Right ventricle myocardium superior (tissue), 1 donor: ENCODE data around the gene SEMA4B. TPM values are rescaled to one million over a fixed set of nuclear protein-coding genes. Genes with fewer than 3 reads are reported as not detected.
"Not testable (repeated sequence)": the region's sequence is repeated elsewhere in the genome, so short reads cannot be mapped to it uniquely, and the experiment has no call there.

Experiments
- ATAC-seq: fragments of 200-7000 bp; cut with Tn5 transposase; one replicate; pipeline ENCODE4 v1.9.1; 2020; ENCODE audit warnings: mild to moderate bottlenecking; ENCODE audit not compliant: poor library complexity
- DNase-seq: peaks from one replicate; pipeline ENCODE4 v3.0.0-alpha.2; 2020
- intact Hi-C: fragments of 100-400 bp; cut with DNase I; formaldehyde crosslinking; loops from one replicate; pipeline ENCODE4 v1.11.2; 2022
- long read RNA-seq: library from polyadenylated mRNA; unstranded; transcript quantifications from one replicate; pipeline ENCODE4 v2.0.0, GENCODE V29; 2021
- total RNA-seq: library from RNA; stranded (reverse); fragmentation: NEBNext Ultra II Directional; extraction: Animal tissue kit (Norgen Biotek cat#: 25700); gene quantifications from one replicate; pipeline ENCODE4 v1.2.1, GENCODE V29; 2021
- donor health status: DM: no; HTN: yes; CAD: no; lungs with severe emphysema.

The SEMA4B gene
- 24.6 TPM for total RNA-seq
- long read RNA-seq, transcript SEMA4B-201 (15 exons, 3,781 nt) = major isoform, 12 of 64 reads
- long read RNA-seq, partial matches to known transcripts = 34 of 64 reads
- long read RNA-seq, other reads (novel, unspliced or antisense) = 13 of 64 reads

DNA sequence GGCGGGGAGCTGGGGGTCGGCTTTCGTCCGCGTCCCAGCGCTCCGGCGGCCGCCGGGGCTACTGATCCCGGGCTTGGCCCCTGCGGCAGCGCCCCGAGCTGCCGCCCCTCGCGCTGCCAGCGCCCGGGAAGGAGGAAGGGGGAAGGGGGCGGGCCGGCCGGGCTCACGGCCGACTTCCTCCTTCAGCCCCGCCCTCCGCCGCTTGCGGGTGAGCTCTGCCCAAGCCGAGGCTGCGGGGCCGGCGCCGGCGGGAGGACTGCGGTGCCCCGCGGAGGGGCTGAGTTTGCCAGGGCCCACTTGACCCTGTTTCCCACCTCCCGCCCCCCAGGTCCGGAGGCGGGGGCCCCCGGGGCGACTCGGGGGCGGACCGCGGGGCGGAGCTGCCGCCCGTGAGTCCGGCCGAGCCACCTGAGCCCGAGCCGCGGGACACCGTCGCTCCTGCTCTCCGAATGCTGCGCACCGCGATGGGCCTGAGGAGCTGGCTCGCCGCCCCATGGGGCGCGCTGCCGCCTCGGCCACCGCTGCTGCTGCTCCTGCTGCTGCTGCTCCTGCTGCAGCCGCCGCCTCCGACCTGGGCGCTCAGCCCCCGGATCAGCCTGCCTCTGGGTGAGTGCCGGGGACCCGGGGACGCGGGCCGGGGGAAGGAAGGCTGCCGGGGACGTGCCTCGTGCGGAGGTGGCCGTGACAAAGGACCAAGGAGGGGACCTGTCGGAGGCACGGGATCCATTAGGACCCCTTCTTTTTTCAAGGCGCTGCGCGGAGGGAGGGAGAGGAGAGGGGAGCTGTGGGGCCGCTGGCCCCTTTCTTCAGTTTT, at the start of gene SEMA4B:
TSS of gene SEMA4B (plus strand) at position 201 of the 814 bp plus-strand sequence. CDS start at position 450, 249 bp downstream.
- intact Hi-C loops = no loop called here
- DNase-seq (peak; percentile 86), ATAC-seq (peak; percentile 89)

DNA sequence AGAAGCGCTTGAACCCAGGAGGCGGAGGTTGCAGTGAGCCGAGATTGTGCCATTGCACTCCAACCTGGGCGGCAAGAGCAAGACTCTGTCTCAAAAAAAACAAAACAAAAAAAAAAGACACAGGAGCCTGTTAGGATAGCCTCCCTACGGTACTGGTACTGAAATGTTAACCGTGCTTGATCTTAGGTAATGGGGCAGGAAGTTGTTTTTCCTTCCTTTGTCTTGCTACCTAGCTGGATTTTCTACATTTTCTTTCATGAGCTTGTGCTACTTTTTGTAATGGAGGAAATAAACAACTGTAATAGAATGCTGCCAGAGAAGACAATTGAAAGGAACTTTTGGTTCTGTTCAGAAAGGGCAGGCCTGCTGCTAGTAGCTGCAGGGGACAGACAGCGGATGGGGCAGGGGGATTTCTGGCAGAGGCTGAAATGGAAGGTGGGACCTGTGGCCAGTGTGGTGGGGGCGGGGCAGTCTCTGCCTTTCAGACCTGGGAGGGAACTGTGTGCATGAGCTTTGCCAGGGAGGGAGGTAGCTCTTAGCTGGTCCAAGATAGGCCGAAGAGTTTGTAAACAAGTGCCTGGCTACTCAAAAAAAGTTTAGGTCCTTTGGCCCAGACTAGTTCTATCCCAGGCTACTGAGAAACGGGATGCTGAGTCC, 49.0 kb upstream of the SEMA4B start:
- intact Hi-C loops = no loop called here
- ATAC-seq = peak; percentile 80
- DNase-seq = no peak

GRCh38 chr15:90153658-90154057, 47.5 kb upstream of the SEMA4B start:
- no peak for ATAC-seq
- no peak for DNase-seq
- intact Hi-C loops = no loop called here

DNA sequence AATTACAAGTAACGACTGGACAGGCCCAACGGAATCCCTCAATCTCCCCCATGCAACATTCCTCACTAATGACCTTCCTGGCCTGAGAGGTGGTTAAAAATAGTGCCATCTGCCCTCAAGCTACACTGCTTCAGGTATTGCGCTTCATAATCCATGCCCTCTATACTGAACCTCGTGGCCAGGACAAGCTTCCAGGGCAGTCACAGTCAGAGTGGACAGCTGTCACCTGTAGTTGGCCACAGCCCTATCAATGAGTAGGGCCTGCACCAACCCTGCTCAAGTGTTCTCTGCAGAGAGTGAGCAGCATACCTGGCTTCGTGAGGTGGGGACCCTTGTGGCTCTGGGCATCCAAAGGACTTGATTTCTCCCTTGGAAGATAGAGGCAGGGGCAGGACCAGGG, 46.9 kb upstream of the SEMA4B start:
- ATAC-seq (no peak), DNase-seq (no peak)
- intact Hi-C loops = no loop called here

DNA sequence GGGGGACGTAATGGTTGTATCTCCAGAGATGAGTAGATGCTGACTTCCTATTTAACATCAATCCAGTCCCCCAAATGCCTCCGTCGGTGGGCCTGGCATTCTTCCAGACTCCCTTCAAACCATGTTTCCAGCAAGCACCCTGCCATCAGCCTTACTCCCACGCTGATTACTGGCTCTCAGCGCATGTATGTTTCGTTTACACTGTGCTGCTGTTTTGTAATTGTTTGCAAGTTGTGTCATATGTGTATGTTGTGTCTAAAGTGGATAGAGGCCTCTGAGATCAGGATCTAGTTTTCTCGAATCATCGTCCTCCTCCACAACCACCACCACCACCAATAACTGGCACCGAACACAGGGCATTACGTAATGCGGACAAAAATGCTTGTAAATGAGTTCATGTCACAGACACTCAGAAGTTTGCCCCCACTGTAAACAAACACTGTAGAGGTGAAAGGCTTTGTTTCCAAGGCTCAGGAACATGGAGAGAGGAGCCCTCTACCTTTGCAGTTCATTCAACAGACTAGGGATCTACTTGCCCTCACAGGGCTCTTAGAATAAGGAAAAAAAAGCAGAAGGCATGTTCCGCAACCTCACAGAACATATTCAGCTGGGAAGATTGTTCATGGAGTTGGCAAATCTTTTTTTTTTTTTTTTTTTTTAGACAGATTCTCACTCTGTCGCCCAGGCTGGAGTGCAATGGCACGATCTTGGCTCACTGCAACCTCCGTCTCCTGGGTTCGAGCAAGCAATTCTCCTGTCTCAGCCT, 46.1 kb upstream of the SEMA4B start:
- ATAC-seq (no peak), DNase-seq (no peak)
- intact Hi-C loops = no loop called here

GRCh38 chr15:90159213-90159612, 41.9 kb upstream of the SEMA4B start:
- no peak for ATAC-seq
- intact Hi-C loops = no loop called here
- no peak for DNase-seq

DNA sequence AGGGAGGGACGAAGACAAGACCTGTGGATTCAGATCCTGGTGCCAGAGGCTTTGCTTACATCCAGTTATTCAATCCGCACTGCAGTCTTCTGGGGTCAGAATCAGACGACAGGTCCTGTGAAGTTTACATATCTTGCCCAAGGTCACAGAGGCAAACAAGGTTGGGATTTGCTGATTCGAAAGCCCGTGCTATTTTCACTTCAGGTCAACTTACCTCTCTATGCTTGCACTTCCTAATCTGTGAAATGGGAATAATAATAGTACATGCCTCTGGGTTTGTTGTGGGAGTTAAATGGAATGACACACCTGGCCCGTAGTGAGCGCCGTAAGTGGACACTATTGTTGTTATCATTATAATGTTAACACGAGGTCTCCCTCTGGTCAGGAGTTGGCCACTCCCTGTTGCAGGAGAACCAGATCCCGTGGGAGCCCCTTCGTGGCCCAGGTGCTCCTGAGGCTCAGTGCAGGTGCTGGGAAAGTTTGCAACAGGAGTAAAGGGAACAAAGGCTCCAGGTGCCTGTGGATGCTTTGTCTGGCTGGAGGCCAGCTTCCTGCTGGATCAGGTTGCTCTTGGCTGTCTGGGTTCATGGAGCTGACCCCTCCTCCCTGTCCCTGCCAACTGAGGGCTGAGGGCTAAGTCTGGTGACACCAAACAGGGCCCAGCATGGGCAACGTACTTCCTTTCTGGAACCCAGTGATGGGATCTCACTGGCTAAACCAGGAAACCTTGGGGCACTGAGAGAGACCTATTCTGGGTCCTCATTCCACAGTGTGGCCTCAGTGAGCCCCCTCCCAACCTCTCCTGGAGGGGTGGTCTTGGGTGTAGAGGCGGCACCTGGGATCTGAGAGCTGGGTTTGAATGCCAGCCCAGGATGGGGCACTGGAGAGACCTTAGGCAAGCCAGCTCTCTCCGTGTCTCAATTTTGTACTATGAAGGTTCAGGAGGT, 40.1 kb upstream of the SEMA4B start:
- ATAC-seq (no peak), DNase-seq (no peak)
- intact Hi-C loops = no loop called here

DNA sequence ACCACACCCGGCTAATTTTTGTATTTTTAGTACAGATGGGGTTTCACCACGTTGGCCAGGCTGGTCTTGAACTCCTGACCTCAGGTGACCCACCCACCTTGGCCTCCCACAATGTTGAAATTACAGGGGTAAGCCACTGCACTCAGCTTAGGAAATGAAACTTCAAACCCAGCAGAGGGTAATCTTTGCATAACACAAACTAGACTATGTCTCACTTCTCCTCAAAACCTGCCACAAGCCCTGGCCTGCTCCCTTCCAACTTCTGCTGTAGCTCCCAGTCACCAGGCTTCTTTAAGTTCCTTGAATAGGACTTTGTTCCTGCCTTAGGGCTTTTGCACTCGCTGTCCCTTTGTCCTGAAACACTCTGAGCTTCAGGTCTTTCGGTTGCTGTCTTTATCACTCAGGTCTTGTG, 39.2 kb upstream of the SEMA4B start:
- ATAC-seq (no peak), DNase-seq (no peak)
- intact Hi-C loops = no loop called here

DNA sequence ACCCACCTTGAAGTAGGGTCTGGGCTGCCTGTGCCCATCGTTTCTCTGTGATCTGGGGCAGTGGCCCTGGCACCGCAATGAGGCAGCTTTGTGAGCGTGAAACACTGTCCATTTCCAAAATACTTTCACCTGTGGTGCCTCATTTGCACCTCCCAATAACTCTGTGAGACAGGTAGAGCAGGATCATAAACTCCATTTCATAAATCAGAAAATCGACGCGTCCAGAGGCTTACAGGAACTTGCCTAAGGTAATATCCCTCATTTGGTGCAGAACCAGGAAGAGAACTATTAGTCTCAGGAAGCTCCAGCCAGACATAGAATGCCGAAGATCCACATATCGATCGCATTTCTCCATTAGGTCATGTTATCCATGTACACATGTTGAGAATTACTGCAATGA, 38.2 kb upstream of the SEMA4B start:
- intact Hi-C loops = no loop called here
- ATAC-seq (no peak), DNase-seq (no peak)

GRCh38 chr15:90164239-90164638, 36.9 kb upstream of the SEMA4B start:
- intact Hi-C loops, ATAC-seq, DNase-seq: not testable (repeated sequence)

GRCh38 chr15:90165157-90165556, 36.0 kb upstream of the SEMA4B start:
- no peak for ATAC-seq

DNA sequence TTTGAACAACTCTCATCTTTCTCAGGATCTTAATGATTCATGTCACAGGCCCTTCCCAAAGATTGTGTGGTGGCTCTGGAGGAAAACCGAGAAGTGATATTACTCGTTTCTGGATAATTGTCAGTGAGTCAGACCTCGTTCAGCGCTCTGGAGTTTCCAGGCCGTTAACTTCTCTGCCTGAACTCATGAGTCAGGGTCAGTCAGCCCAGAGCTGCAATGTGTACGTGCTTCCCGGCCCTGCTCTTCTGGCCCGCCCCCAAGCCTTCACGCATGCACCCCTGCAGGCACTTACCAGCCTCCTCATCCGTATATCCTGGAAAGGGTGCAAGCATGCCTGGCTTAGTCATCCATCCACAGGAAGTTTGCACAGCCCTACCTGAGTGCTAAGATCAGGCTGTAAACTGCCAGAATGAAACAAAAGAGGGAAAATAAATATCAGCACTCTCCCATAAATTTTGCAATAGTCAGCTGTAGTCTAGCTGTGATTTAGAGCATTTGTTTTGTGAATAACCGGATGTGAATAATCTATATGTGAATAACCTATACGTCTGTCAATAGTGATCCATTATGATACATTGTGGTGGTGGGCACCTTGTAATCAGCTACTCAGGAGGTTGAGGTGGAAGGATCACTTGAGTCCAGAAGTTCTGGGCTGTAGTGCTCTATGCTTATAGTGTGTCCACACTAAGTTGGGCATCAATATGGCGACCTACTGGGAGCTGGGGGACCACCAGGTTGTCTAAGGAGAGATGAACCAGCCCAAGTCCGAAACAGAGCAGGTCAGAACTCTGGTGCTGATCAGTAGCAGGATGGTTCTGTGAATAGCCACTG, 35.3 kb upstream of the SEMA4B start:
- peak; percentile 61 for ATAC-seq
- intact Hi-C loops = no loop called here
- DNase-seq = peak; percentile 51

More at GRCh38 chr15:90165157-90165556, 36.0 kb upstream of the SEMA4B start:
- intact Hi-C loops = no loop called here
- no peak for DNase-seq

DNA sequence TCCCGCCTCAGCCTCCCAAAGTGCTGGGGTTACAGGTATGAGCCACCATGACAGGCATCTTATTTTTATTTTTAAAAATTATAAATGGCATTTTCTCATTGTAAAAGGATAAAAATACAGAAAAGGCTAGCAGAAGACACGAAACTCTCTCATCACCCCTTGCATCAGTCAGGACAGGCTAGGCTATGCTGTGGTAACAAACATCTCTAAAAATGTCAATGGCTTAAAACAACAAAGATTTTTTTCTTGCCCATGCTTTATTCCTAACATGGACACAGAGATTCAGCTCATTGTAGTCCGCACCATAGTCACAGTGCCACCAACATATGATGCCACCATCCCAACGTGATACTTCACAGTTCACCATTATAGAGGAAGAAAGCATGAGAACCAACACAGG, 34.0 kb upstream of the SEMA4B start:
- intact Hi-C loops = no loop called here
- DNase-seq = no peak
- ATAC-seq = no peak

- intact Hi-C loops = no loop called here
- DNase-seq (no peak), ATAC-seq (no peak)
Observed at GRCh38 chr15:90171623-90172022, 29.5 kb upstream of the SEMA4B start.

GRCh38 chr15:90173372-90173771, 27.8 kb upstream of the SEMA4B start:
- ATAC-seq = no peak
- peak; percentile 19 for DNase-seq
- intact Hi-C loops = no loop called here

- DNase-seq = peak; percentile 94
- ATAC-seq = peak; percentile 88
- intact Hi-C loops = no loop called here
Observed at GRCh38 chr15:90174140-90174875, 26.8 kb upstream of the SEMA4B start.

DNA sequence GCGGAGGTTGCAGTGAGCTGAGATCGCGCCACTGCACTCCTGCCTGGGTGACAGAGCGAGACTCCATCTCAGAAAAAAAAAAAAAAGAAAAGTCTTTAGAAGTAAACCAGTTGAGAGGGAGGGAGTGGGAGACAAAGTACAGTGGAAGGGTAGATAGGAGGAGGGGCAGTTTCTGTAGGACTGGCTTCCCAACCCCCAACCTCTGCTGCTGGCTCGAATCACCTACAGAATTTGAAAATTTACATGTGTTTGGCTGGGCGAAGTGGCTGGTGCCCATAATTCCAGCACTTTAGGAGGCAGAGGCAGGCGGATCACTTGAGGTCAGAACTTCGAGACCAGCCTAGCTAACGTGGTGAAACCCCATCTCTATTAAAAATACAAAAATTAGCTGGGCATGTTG, 24.1 kb upstream of the SEMA4B start:
- DNase-seq (no peak), ATAC-seq (no peak)
- intact Hi-C loops = no loop called here
